GM12892 (cell line): ENCODE measurements around the gene PEPD.

Experiments used
- POLR2A ChIP-seq: IDR thresholded peaks from 2 replicates; pipeline ENCODE4 v1.6.1; 2011; ENCODE audit warnings: low read depth, low read length, control low read depth
- POLR2AphosphoS5 ChIP-seq: IDR thresholded peaks from 2 replicates; pipeline ENCODE4 v1.6.1; 2011; ENCODE audit warnings: low read depth, low read length, control low read depth

- TF ChIP-seq POLR2A, result no peak
- TF ChIP-seq POLR2AphosphoS5, result no peak
These were observed 178.3 kb downstream of the PEPD start for GRCh38 chr19:33343301-33343700.
